ENCODE results near the gene CTNNA2.

The CTNNA2 gene

GRCh38 chr2:79612999-79613398 lies 100.1 kb downstream of the CTNNA2 start:
- TF ChIP-seq CTCF (IDR thresholded peaks at IDR 0.05) (no peak), ZFX (IDR thresholded peaks at IDR 0.05; ENCODE audit: borderline replicate concordance) (no peak)

GRCh38 chr2:79619442-79619841 lies 106.6 kb downstream of the CTNNA2 start:
- H3K27ac ChIP-seq, result no peak overlapping the region
- TF ChIP-seq CTCF (IDR thresholded peaks at IDR 0.05) (no peak), ZFX (IDR thresholded peaks at IDR 0.05; ENCODE audit: borderline replicate concordance) (no peak)

More at GRCh38 chr2:79612999-79613398, 100.1 kb downstream of the CTNNA2 start:
- no peak overlapping the region for H3K27ac ChIP-seq

GRCh38 chr2:79619976-79620375 lies 107.1 kb downstream of the CTNNA2 start:
- TF ChIP-seq CTCF (IDR thresholded peaks at IDR 0.05) (no peak), ZFX (IDR thresholded peaks at IDR 0.05; ENCODE audit: borderline replicate concordance) (no peak)
- H3K27ac ChIP-seq, result no peak overlapping the region

- no peak for TF ChIP-seq CTCF (IDR thresholded peaks at IDR 0.05)
- TF ChIP-seq ZFX (IDR thresholded peaks at IDR 0.05; ENCODE audit: borderline replicate concordance), result no peak
Observed at GRCh38 chr2:79620679-79621078, 107.8 kb downstream of the CTNNA2 start.

GRCh38 chr2:79621252-79621651 lies 108.4 kb downstream of the CTNNA2 start:
- no peak for TF ChIP-seq CTCF (IDR thresholded peaks at IDR 0.05)
- no peak for TF ChIP-seq ZFX (IDR thresholded peaks at IDR 0.05; ENCODE audit: borderline replicate concordance)
- H3K27ac ChIP-seq, result no peak overlapping the region

More at GRCh38 chr2:79620679-79621078, 107.8 kb downstream of the CTNNA2 start:
- H3K27ac ChIP-seq, result no peak overlapping the region

- H3K27ac ChIP-seq, result no peak overlapping the region
- no peak for TF ChIP-seq ZFX (IDR thresholded peaks at IDR 0.05; ENCODE audit: borderline replicate concordance)
- TF ChIP-seq CTCF (IDR thresholded peaks at IDR 0.05), result no peak
Observed at GRCh38 chr2:79621755-79622154, 108.9 kb downstream of the CTNNA2 start.

- no peak overlapping the region for H3K27ac ChIP-seq
- TF ChIP-seq ZFX (IDR thresholded peaks at IDR 0.05; ENCODE audit: borderline replicate concordance), result no peak
- no peak for TF ChIP-seq CTCF (IDR thresholded peaks at IDR 0.05)
Observed at GRCh38 chr2:79622508-79622907, 109.7 kb downstream of the CTNNA2 start.

All from 22Rv1 (cell line).